ENCODE measurements around the gene SLC12A3.

The SLC12A3 gene

GRCh38 chr16:56838622-56839337 lies 26.2 kb upstream of the SLC12A3 start:
- no peak overlapping the region for H3K27ac Mint-ChIP-seq
- H3K27me3 Mint-ChIP-seq: no peaks in the 10 kb centered on the region
- H3K4me1 Mint-ChIP-seq (ENCODE audit: low read depth): peaks cover 12% of the 10 kb centered on the region
- H3K4me3 Mint-ChIP-seq: no peak overlapping the region
- H3K36me3 Mint-ChIP-seq: peaks cover 18% of the 10 kb centered on the region
- no peaks in the 10 kb centered on the region for H3K9me3 Mint-ChIP-seq (ENCODE audit: low read depth)

- Mint-ChIP-seq H3K27ac (peak overlapping the region; percentile 23), H3K4me1 (ENCODE audit: low read depth) (peaks cover 12% of the 10 kb centered on the region), H3K27me3 (no peaks in the 10 kb centered on the region), H3K36me3 (peaks cover 16% of the 10 kb centered on the region), H3K4me3 (no peak overlapping the region), H3K9me3 (ENCODE audit: low read depth) (no peaks in the 10 kb centered on the region)
These were observed 23.8 kb upstream of the SLC12A3 start for GRCh38 chr16:56841233-56841632.

GRCh38 chr16:56841659-56842058 lies 23.3 kb upstream of the SLC12A3 start:
- Mint-ChIP-seq H3K4me3 (no peak overlapping the region), H3K36me3 (peaks cover 16% of the 10 kb centered on the region), H3K4me1 (ENCODE audit: low read depth) (peaks cover 13% of the 10 kb centered on the region), H3K9me3 (ENCODE audit: low read depth) (no peaks in the 10 kb centered on the region), H3K27me3 (no peaks in the 10 kb centered on the region), H3K27ac (peak overlapping the region; percentile 16)

GRCh38 chr16:56842133-56842532 lies 22.9 kb upstream of the SLC12A3 start:
- Mint-ChIP-seq H3K9me3 (ENCODE audit: low read depth) (no peaks in the 10 kb centered on the region), H3K4me3 (no peak overlapping the region), H3K36me3 (peaks cover 16% of the 10 kb centered on the region), H3K4me1 (ENCODE audit: low read depth) (peaks cover 18% of the 10 kb centered on the region), H3K27me3 (no peaks in the 10 kb centered on the region), H3K27ac (no peak overlapping the region)

GRCh38 chr16:56844056-56844455 lies 21.0 kb upstream of the SLC12A3 start:
- Mint-ChIP-seq H3K36me3 (peaks cover 19% of the 10 kb centered on the region), H3K4me1 (ENCODE audit: low read depth) (peaks cover 22% of the 10 kb centered on the region), H3K4me3 (no peak overlapping the region), H3K27me3 (no peaks in the 10 kb centered on the region), H3K9me3 (ENCODE audit: low read depth) (no peaks in the 10 kb centered on the region), H3K27ac (no peak overlapping the region)

- no peaks in the 10 kb centered on the region for H3K27me3 Mint-ChIP-seq
- H3K4me1 Mint-ChIP-seq (ENCODE audit: low read depth): peaks cover 26% of the 10 kb centered on the region
- H3K36me3 Mint-ChIP-seq: peaks cover 10% of the 10 kb centered on the region
- peak overlapping the region; percentile 84 for H3K27ac Mint-ChIP-seq
- H3K4me3 Mint-ChIP-seq: peak overlapping the region; percentile 15
- H3K9me3 Mint-ChIP-seq (ENCODE audit: low read depth): no peaks in the 10 kb centered on the region
These were observed 17.7 kb upstream of the SLC12A3 start for GRCh38 chr16:56847173-56847910.

- H3K9me3 Mint-ChIP-seq (ENCODE audit: low read depth): no peaks in the 10 kb centered on the region
- peaks cover 26% of the 10 kb centered on the region for H3K4me1 Mint-ChIP-seq (ENCODE audit: low read depth)
- H3K4me3 Mint-ChIP-seq: no peak overlapping the region
- peak overlapping the region; percentile 83 for H3K27ac Mint-ChIP-seq
- H3K36me3 Mint-ChIP-seq: peaks cover 10% of the 10 kb centered on the region
- no peaks in the 10 kb centered on the region for H3K27me3 Mint-ChIP-seq
These were observed 16.7 kb upstream of the SLC12A3 start for GRCh38 chr16:56848029-56848936.

GRCh38 chr16:56848955-56849689 lies 15.9 kb upstream of the SLC12A3 start:
- H3K4me3 Mint-ChIP-seq: no peak overlapping the region

GRCh38 chr16:56849690-56850680 lies 15.0 kb upstream of the SLC12A3 start:
- no peak overlapping the region for H3K27ac Mint-ChIP-seq
- no peaks in the 10 kb centered on the region for H3K27me3 Mint-ChIP-seq
- H3K36me3 Mint-ChIP-seq: peaks cover 6% of the 10 kb centered on the region
- H3K4me1 Mint-ChIP-seq (ENCODE audit: low read depth): peaks cover 26% of the 10 kb centered on the region
- no peak overlapping the region for H3K4me3 Mint-ChIP-seq
- H3K9me3 Mint-ChIP-seq (ENCODE audit: low read depth): no peaks in the 10 kb centered on the region

More at GRCh38 chr16:56848955-56849689, 15.9 kb upstream of the SLC12A3 start:
- Mint-ChIP-seq H3K27me3 (no peaks in the 10 kb centered on the region), H3K9me3 (ENCODE audit: low read depth) (no peaks in the 10 kb centered on the region), H3K4me1 (ENCODE audit: low read depth) (peaks cover 26% of the 10 kb centered on the region), H3K36me3 (peaks cover 7% of the 10 kb centered on the region), H3K27ac (no peak overlapping the region)

- H3K36me3 Mint-ChIP-seq: peaks cover 5% of the 10 kb centered on the region
- peaks cover 23% of the 10 kb centered on the region for H3K4me1 Mint-ChIP-seq (ENCODE audit: low read depth)
- no peak overlapping the region for H3K27ac Mint-ChIP-seq
- no peak overlapping the region for H3K4me3 Mint-ChIP-seq
- no peaks in the 10 kb centered on the region for H3K9me3 Mint-ChIP-seq (ENCODE audit: low read depth)
- no peaks in the 10 kb centered on the region for H3K27me3 Mint-ChIP-seq
These were observed 13.2 kb upstream of the SLC12A3 start for GRCh38 chr16:56851671-56852400.

- Mint-ChIP-seq H3K4me3 (no peak overlapping the region), H3K27ac (no peak overlapping the region), H3K36me3 (peaks cover 3% of the 10 kb centered on the region), H3K4me1 (ENCODE audit: low read depth) (peaks cover 18% of the 10 kb centered on the region), H3K27me3 (no peaks in the 10 kb centered on the region), H3K9me3 (ENCODE audit: low read depth) (no peaks in the 10 kb centered on the region)
These were observed 12.6 kb upstream of the SLC12A3 start for GRCh38 chr16:56852401-56852730.

- no peaks in the 10 kb centered on the region for H3K27me3 Mint-ChIP-seq
- H3K36me3 Mint-ChIP-seq: no peaks in the 10 kb centered on the region
- H3K27ac Mint-ChIP-seq: no peak overlapping the region
- H3K4me3 Mint-ChIP-seq: no peak overlapping the region
- peaks cover 12% of the 10 kb centered on the region for H3K4me1 Mint-ChIP-seq (ENCODE audit: low read depth)
- no peaks in the 10 kb centered on the region for H3K9me3 Mint-ChIP-seq (ENCODE audit: low read depth)
These were observed 12.0 kb upstream of the SLC12A3 start for GRCh38 chr16:56852968-56853367.

- no peaks in the 10 kb centered on the region for H3K36me3 Mint-ChIP-seq
- H3K27ac Mint-ChIP-seq: no peak overlapping the region
- H3K4me1 Mint-ChIP-seq (ENCODE audit: low read depth): peaks cover 8% of the 10 kb centered on the region
- H3K27me3 Mint-ChIP-seq: no peaks in the 10 kb centered on the region
- no peaks in the 10 kb centered on the region for H3K9me3 Mint-ChIP-seq (ENCODE audit: low read depth)
- H3K4me3 Mint-ChIP-seq: no peak overlapping the region
These were observed 9.8 kb upstream of the SLC12A3 start for GRCh38 chr16:56855201-56855600.

All from activated naive CD8-positive, alpha-beta T cell (primary cell).